GM18873 (cell line): ENCODE results near the gene RAB6B.

Experiments used
- ATAC-seq: cut with Tn5 transposase; IDR thresholded peaks from one replicate; pipeline ENCODE4 v1.9.1; 2021; ENCODE audit warnings: mild to moderate bottlenecking, moderate library complexity, moderate number of reproducible peaks; ENCODE audit not compliant: unreplicated experiment, low FRiP score

RAB6B gene

GRCh38 chr3:133838916-133839800 lies 56.5 kb downstream of the RAB6B start:
- no peak for ATAC-seq

- no peak for ATAC-seq
Measured at GRCh38 chr3:133838296-133838789, 57.3 kb downstream of the RAB6B start.

- ATAC-seq: no peak
Measured at GRCh38 chr3:133837487-133838295, 58.0 kb downstream of the RAB6B start.

DNA sequence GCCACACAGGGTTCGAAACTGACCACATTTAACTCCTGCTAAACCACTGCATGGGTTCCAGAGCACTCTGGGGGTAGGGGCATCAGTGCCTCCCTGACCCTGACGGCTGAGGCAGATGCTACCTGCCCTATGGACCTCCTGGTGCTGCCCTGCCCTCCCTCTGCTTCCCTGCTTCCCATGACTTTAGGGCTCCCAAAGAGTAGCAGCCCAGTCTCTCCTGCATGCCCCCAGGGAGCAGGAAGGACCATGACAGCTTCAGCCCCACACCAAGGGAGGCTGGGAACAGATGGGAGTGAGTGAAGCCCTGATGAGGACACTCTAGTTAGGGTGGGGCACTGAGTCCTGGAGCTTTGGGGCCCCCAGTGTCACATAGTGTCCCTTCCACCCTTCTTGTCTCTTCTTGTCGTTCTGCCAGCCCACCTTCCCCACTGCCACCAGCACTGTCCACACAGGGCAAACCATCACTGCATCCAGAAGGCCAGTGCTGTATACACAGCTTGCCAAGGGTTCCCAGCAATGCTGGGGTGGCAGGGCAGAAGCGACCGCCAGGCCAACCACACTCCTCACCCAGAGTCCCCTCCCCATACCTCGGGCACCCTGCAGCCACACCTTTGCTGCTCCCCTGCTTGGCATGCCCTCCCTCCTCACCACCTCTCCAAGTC lies 59.1 kb downstream of the RAB6B start:
- ATAC-seq: no peak

- ATAC-seq: no peak
Measured at GRCh38 chr3:133835961-133836360, 59.7 kb downstream of the RAB6B start.

DNA sequence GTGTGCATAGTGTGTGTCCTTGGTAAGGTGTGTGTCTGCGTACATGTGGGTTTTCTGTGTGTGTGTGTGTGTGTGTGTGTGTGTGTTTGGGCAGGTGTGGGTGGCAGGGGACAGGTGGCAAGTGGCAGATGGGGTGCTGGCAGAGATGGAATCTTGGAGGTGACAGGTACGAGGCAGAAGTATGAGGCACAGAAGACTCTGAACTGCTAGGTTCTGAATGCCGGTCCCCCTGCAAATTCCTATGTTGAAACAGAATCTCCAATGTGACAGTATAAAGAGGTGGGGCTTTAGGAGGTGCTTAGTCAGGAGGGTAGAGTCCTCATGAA lies 60.3 kb downstream of the RAB6B start:
- ATAC-seq: no peak

DNA sequence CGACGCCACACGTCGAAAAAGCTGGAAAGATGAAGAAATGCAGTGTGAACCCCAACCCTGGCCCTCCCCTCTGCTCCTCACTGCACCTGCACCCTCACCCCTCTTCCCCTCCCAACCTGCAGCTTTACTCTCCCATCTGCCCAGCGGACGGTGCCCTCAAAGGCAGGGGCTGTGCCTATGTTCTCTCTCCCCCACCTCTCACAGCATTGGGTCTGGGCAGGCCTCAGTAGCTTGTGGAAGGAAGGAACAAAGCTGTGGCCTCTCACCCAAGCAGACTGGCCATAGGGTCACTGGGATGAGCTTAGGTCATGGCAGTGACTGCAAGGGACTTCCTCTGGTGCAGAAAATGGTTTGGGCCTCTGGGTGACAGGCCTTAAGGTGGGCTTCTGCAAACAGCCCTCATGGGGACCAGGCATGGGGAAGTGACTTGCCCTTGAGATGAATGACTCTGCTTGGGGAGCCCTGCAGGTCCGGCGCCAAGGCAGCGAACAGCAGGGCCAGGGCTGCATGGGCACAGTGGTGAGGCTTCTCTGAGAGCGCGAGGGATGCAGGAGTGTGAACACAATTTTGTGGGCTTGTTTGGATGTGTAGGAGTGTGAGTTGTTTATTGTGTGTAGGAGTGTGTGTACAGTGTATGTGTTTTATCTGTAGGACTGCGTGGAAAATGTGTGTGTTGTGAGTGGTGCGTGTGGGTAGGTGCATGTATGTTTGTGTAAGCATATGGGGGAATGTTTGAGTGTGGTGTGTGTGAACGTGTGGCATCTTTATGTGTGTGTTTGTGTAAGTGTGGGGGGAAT lies 60.9 kb downstream of the RAB6B start:
- ATAC-seq: no peak

- ATAC-seq: no peak
Measured at GRCh38 chr3:133833880-133834620, 61.6 kb downstream of the RAB6B start.

- no peak for ATAC-seq
Measured at GRCh38 chr3:133833267-133833666, 62.4 kb downstream of the RAB6B start.

- no peak for ATAC-seq
Measured at GRCh38 chr3:133832802-133833144, 62.9 kb downstream of the RAB6B start.

DNA sequence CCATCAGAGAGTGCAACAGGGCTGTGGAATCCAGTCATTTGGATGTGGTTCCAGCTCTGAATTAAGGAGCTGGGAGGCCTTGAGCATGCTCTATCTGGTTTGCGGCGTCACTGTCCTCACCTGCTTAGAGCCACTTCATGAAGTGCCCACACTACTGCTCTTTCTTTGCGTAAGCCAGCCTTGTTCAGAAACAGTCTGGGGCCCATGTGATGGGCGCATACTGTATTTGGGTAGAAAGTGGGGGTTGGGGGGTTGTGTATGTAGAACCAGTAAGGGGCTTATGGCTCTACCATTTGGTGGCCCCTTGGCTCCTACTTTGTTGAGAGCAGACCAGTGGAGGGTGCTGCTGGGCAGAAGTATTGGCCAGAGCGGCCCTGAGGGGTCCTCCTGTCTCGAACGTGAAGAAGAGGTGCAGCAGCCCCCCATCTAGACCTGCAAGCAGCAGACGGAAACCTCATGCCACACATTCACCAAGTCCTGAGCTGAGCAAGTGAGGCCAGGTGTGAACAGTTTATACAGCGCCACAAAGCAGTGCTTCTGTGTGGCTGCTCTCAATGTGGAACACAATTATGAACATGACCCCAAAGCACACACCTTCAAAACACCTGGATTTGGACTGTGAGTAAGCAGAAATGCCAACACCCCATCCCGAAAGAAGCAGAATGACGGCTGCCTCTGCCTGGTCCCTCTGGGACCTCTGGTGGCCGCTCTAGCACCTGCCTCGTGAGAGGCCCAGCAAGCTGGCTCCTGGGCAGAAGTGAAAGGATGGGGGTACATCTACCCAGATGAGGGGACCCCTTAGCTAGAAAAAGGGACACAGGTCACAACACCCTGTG lies 63.5 kb downstream of the RAB6B start:
- ATAC-seq: no peak

DNA sequence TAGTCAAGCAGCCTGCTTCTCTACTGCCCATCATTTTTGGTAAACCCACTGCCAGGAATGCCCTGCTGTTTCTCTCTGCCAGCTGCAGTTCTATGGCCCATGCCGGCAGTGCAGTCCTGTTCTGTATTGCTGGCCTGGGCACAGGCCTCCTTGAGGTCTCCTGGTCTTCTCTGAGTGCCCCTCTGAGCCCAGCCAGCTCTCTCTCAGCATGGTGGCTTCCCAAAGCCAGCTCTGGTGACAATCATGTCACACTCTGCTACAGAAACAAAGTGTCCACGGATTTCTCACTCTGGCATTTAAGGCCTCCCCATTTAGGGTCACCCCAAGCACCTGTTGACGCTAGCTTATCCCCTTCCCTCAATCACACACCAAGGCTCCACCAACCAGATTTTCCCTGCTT lies 65.6 kb downstream of the RAB6B start:
- no peak for ATAC-seq

- no peak for ATAC-seq
Measured at GRCh38 chr3:133829310-133829707, 66.4 kb downstream of the RAB6B start.

DNA sequence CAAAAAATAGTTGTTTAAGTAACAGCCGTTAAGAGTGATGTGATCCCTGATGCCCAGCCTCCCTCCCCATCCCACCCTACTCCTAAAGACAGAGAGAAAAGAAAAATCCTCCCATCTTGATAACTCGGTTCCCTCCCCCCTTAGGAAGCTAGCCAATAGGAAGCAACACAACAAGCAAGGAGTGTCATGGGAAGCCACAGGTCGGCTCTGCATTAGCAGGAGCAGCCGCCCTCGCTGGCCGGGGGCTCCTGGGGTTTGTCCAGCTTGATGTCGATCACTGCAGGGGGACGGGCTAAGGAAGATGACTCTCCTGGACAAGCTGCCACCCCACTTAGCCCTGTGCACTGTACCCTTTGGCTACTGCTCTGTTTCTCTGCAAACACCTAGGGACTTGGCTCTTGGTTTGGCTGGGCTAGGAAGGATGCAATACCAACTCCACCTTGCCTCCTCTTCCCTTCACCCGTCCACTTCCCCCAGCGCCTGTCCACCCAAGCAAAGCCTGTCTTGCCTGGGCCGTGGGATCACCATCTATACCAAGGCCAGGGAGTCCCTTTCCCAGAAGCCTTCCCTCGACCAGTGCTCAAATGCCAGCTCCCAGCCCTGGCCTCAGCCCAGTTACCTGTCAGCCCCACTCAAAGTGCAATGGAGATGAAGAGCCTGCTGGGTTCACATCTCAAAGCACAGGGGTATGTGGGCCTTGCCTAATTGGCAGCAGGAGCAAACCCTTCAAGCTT lies 66.9 kb downstream of the RAB6B start:
- ATAC-seq: no peak

DNA sequence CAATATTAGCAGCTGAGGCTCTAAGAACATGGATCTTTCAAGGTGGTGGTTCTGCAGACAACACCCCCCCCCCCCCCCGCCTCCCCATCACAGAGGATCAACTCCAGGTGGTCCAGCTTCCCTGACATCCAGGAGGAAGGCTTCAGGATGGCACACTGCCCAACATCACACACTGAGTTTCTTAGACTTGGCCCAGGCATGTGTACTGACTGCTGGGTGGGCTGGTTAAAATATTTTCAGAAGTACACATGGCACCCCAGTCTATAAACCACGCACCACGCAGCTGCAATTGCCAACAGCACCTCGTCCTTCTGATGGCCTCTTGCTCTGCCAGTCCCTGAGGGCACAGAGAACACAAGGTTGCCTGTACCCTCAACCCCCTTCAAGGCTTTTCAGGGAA lies 68.0 kb downstream of the RAB6B start:
- no peak for ATAC-seq

- no peak for ATAC-seq
Measured at GRCh38 chr3:133827136-133827535, 68.5 kb downstream of the RAB6B start.

DNA sequence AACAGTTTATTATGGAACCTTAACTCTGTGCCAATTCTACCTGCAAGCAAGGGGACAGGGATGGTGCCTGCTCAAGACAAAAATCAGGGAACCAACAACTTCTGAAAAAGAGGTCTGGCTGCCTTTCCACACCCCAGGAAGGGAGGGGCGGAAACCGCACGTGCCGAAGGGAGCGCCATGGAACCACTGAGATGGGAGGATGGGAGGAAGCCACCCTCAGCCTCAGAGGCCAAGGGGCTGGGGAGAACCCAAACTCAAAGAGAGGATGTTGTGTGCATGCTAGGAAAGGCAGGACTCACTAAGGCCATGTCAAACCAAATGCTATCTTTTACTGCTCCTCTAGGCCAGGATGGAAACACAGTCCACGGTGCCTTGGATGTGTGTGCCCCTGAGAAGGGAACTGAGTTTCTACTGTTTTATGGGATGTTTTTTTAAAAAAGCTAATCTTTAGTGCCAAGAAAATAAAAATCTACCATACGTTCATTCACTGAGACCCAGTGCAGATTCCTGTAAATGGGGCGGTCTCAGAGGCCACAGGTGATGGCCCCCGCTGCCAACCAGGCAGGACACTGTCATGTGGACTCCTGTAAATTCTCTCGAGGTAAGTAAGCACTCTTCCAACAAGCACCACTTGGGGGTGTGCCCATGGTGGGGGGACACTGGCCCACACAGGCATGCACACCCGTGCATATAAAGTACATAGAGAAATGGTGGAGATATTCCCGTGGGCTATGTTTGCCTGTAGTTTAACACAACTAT lies 69.5 kb downstream of the RAB6B start:
- ATAC-seq: no peak
